ENCODE measurements around the gene TRPV2. TPM values are rescaled to one million over a fixed set of nuclear protein-coding genes. Genes with fewer than 3 reads are reported as not detected.

TRPV2 gene
- total and polyA plus RNA-seq, 8 donors, result 0.58 to 24.8 (median 5.9) TPM

- Histone ChIP-seq H3K36me3 (peaks cover 0 to 65% (median 48%) of the 10 kb centered on the region in 4 donors), H3K27ac (no peak overlapping the region), H3K27me3 (no peaks in the 10 kb centered on the region), H3K9me3 (no peaks in the 10 kb centered on the region), H3K4me1 (peaks cover 11 to 18% (median 13%) of the 10 kb centered on the region in 4 donors), H3K4me3 (no peak overlapping the region)
- TF ChIP-seq EP300 (IDR thresholded peaks at IDR 0.05), result no peak
- TF ChIP-seq POLR2A (IDR thresholded peaks at IDR 0.05), result no peak
- TF ChIP-seq POLR2AphosphoS5 (IDR thresholded peaks at IDR 0.05), result peak in 1 of 3 donors; percentile 13
- TF ChIP-seq, protein P1, sequence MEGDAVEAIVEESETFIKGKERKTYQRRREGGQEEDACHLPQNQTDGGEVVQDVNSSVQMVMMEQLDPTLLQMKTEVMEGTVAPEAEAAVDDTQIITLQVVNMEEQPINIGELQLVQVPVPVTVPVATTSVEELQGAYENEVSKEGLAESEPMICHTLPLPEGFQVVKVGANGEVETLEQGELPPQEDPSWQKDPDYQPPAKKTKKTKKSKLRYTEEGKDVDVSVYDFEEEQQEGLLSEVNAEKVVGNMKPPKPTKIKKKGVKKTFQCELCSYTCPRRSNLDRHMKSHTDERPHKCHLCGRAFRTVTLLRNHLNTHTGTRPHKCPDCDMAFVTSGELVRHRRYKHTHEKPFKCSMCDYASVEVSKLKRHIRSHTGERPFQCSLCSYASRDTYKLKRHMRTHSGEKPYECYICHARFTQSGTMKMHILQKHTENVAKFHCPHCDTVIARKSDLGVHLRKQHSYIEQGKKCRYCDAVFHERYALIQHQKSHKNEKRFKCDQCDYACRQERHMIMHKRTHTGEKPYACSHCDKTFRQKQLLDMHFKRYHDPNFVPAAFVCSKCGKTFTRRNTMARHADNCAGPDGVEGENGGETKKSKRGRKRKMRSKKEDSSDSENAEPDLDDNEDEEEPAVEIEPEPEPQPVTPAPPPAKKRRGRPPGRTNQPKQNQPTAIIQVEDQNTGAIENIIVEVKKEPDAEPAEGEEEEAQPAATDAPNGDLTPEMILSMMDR (IDR thresholded peaks at IDR 0.05), result peak in 5 of 7 experiments; percentile 41 to 68 (median 55)
- WGBS, 5 donors, result 43 to 64% (median 49%) methylated on average over 15 of the region's 15 CpGs
- intact Hi-C loops (cut with DNase I; ENCODE audit: low total_unique reads), result no loop called here
- DNase-seq, result peak; percentile 73 to 85
Measured at GRCh38 chr17:16428098-16428882, 12.9 kb downstream of the TRPV2 start.

GRCh38 chr17:16429083-16429482, 13.7 kb downstream of the TRPV2 start:
- WGBS, 5 donors, result 90 to 97% (median 93%) methylated on average over 9 of the region's 9 CpGs

GRCh38 chr17:16430650-16431049, 15.3 kb downstream of the TRPV2 start:
- DNase-seq, result no peak
- 69 to 86% (median 72%) methylated on average over 6 of the region's 6 CpGs for WGBS, 5 donors
- Histone ChIP-seq H3K27ac (no peak overlapping the region), H3K27me3 (no peaks in the 10 kb centered on the region), H3K4me3 (no peak overlapping the region), H3K4me1 (peaks cover 4 to 12% (median 9%) of the 10 kb centered on the region in 4 donors), H3K36me3 (peaks cover 0 to 56% (median 41%) of the 10 kb centered on the region in 4 donors), H3K9me3 (no peaks in the 10 kb centered on the region)
- TF ChIP-seq POLR2A (IDR thresholded peaks at IDR 0.05), result no peak
- TF ChIP-seq EP300 (IDR thresholded peaks at IDR 0.05), result no peak
- TF ChIP-seq, protein P1 (IDR thresholded peaks at IDR 0.05), result no peak
- TF ChIP-seq POLR2AphosphoS5 (IDR thresholded peaks at IDR 0.05), result no peak
- intact Hi-C loops (cut with DNase I; ENCODE audit: low total_unique reads), result no loop called here

More at GRCh38 chr17:16429083-16429482, 13.7 kb downstream of the TRPV2 start:
- Histone ChIP-seq H3K27ac (no peak overlapping the region), H3K27me3 (no peaks in the 10 kb centered on the region), H3K36me3 (peaks cover 0 to 64% (median 41%) of the 10 kb centered on the region in 4 donors), H3K4me1 (peaks cover 11 to 18% (median 13%) of the 10 kb centered on the region in 4 donors), H3K9me3 (no peaks in the 10 kb centered on the region), H3K4me3 (no peak overlapping the region)
- TF ChIP-seq POLR2AphosphoS5 (IDR thresholded peaks at IDR 0.05), result no peak
- no peak for TF ChIP-seq POLR2A (IDR thresholded peaks at IDR 0.05)
- TF ChIP-seq, protein P1 (IDR thresholded peaks at IDR 0.05), result no peak
- no peak for TF ChIP-seq EP300 (IDR thresholded peaks at IDR 0.05)
- DNase-seq, result no peak
- intact Hi-C loops (cut with DNase I; ENCODE audit: low total_unique reads), result no loop called here

DNA sequence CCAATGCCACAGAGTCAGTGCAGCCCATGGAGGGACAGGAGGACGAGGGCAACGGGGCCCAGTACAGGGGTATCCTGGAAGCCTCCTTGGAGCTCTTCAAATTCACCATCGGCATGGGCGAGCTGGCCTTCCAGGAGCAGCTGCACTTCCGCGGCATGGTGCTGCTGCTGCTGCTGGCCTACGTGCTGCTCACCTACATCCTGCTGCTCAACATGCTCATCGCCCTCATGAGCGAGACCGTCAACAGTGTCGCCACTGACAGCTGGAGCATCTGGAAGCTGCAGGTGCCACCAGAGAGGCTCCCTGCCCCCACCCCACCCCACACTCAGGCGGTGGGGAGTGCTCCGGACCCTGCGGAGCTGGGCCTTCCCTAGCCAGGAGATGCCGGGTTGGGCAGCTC, 16.6 kb downstream of the TRPV2 start:
- no peak for TF ChIP-seq EP300 (IDR thresholded peaks at IDR 0.05)
- TF ChIP-seq, protein P1 (IDR thresholded peaks at IDR 0.05), result no peak
- no peak for TF ChIP-seq POLR2AphosphoS5 (IDR thresholded peaks at IDR 0.05)
- TF ChIP-seq POLR2A (IDR thresholded peaks at IDR 0.05), result no peak
- WGBS, 5 donors, result 92 to 98% (median 94%) methylated on average over 8 to 15 of the region's 15 CpGs
- Histone ChIP-seq H3K27me3 (no peaks in the 10 kb centered on the region), H3K4me1 (peaks cover 0 to 7% (median 3%) of the 10 kb centered on the region in 4 donors), H3K36me3 (peaks cover 0 to 42% (median 28%) of the 10 kb centered on the region in 4 donors), H3K4me3 (no peak overlapping the region), H3K9me3 (no peaks in the 10 kb centered on the region), H3K27ac (no peak overlapping the region)
- no peak for DNase-seq
- intact Hi-C loops (cut with DNase I; ENCODE audit: low total_unique reads), result no loop called here
